GM12878 (cell line): ENCODE results near the gene COMMD1. TPM values are rescaled to one million over a fixed set of nuclear protein-coding genes. Genes with fewer than 3 reads are reported as not detected.

Experiments used
- BACH1 ChIP-seq: fragments of 450-650 bp; IDR thresholded peaks from 2 replicates; pipeline ENCODE4 v1.6.1; 2017; ENCODE audit warnings: mild to moderate bottlenecking, borderline replicate concordance
- BHLHE40 ChIP-seq, 2 experiments: fragments of 450-650 bp in 1 of 2; IDR thresholded peaks; 2 replicates each; pipeline ENCODE4 v1.6.1; 2011 to 2017; ENCODE audit warnings: low read depth in 2 of 2, borderline replicate concordance in 1 of 2, improper control_type of control experiment in 1 of 2, low read length in 1 of 2, mild to moderate bottlenecking in 1 of 2
- CBFB ChIP-seq: IDR thresholded peaks from 2 replicates; pipeline ENCODE4 v1.6.1; 2016; ENCODE audit warnings: antibody characterized with exemption, low read depth
- CHD2 ChIP-seq: IDR thresholded peaks from 2 replicates; pipeline ENCODE4 v1.6.1; 2011; ENCODE audit warnings: low read depth, low read length, improper control_type of control experiment, borderline replicate concordance
- CREB1 ChIP-seq: IDR thresholded peaks from 2 replicates; pipeline ENCODE4 v1.6.1; 2012; ENCODE audit warnings: low read depth, mild to moderate bottlenecking, inconsistent platforms
- MTA2 ChIP-seq: fragments of 450-650 bp; IDR thresholded peaks from 2 replicates; pipeline ENCODE4 v1.6.1; 2016; ENCODE audit warnings: low read depth, mild to moderate bottlenecking, moderate library complexity
- MTA3 ChIP-seq: IDR thresholded peaks from 2 replicates; pipeline ENCODE4 v1.6.1; 2012; ENCODE audit warnings: low read length, inconsistent platforms, borderline replicate concordance
- NFIC ChIP-seq: IDR thresholded peaks from 2 replicates; pipeline ENCODE4 v1.6.1; 2012; ENCODE audit warnings: low read depth, mild to moderate bottlenecking, inconsistent platforms, low read length, moderate library complexity
- RCOR1 ChIP-seq: conservative IDR thresholded peaks from 2 replicates; pipeline ENCODE4 v1.6.1; 2012; ENCODE audit warnings: low read depth, low read length, improper control_type of control experiment
- RUNX3 ChIP-seq: IDR thresholded peaks from 2 replicates; pipeline ENCODE4 v1.6.1; 2012; ENCODE audit warnings: low read length, inconsistent platforms
- ZBED1 ChIP-seq: IDR thresholded peaks from 2 replicates; pipeline ENCODE4 v1.6.1; 2016; ENCODE audit warnings: borderline replicate concordance
- ZNF384 ChIP-seq: IDR thresholded peaks from 2 replicates; pipeline ENCODE4 v1.6.1; 2012; ENCODE audit warnings: low read depth, mild to moderate bottlenecking, low read length, improper control_type of control experiment, borderline replicate concordance
- polyA plus RNA-seq, 11 experiments: library from polyadenylated mRNA; depleted of rRNA in 4 of 11; unstranded in 6 of 11; stranded (reverse) in 5 of 11; fragments of >200 nt; fragmentation: Nextera tagmentation in 4 of 11; fragmentation: Illumina TruSeq in 1 of 11; extraction: Ambion mirVana in 4 of 11; extraction: Trizol in 1 of 11; gene quantifications; 1 replicate in 1 of 11; 2 replicates in 10 of 11; pipeline versions ENCODE4 v1.2.1 to v1.2.3, GENCODE V29; 2011 to 2016; ENCODE audit warnings: inconsistent platforms in 2 of 11, missing spikeins in 2 of 11, low read depth in 1 of 11
- total RNA-seq, 4 experiments: library from RNA; depleted of rRNA in 3 of 4; stranded (reverse); fragments of >200 nt in 3 of 4; fragmentation: Illumina TruSeq in 1 of 4; extraction: Trizol in 1 of 4; gene quantifications; 2 replicates each; pipeline versions ENCODE4 v1.2.1 to v1.2.3, GENCODE V29; 2013 to 2021
- TF ChIP-seq, protein P1 (sequence below): fragments of 150-350 bp; IDR thresholded peaks from 2 replicates; pipeline ENCODE4 v1.6.1; 2016; ENCODE audit warnings: low read depth, low read length
- TF ChIP-seq, protein P2 (sequence below): fragments of 450-650 bp; formaldehyde crosslinking; IDR thresholded peaks from 2 replicates; pipeline ENCODE4 v1.5.0; 2022; ENCODE audit warnings: mild to moderate bottlenecking, missing genetic modification characterization
- TF ChIP-seq, protein P3 (sequence below): fragments of 450-650 bp; conservative IDR thresholded peaks from 2 replicates; pipeline ENCODE4 v1.6.1; 2017; ENCODE audit warnings: mild to moderate bottlenecking, moderate library complexity
- TF ChIP-seq, protein P4 (sequence below): fragments of 450-650 bp; IDR thresholded peaks from 2 replicates; pipeline ENCODE4 v1.6.1; 2017; ENCODE audit warnings: low read depth, mild to moderate bottlenecking, moderate library complexity

Gene COMMD1
- total and polyA plus RNA-seq, 10 of the 15 experiments (the other 5 are each of a cell fraction or from before 2014, with no cell fraction given): 39.7 to 210 (median 53.7) TPM

DNA sequence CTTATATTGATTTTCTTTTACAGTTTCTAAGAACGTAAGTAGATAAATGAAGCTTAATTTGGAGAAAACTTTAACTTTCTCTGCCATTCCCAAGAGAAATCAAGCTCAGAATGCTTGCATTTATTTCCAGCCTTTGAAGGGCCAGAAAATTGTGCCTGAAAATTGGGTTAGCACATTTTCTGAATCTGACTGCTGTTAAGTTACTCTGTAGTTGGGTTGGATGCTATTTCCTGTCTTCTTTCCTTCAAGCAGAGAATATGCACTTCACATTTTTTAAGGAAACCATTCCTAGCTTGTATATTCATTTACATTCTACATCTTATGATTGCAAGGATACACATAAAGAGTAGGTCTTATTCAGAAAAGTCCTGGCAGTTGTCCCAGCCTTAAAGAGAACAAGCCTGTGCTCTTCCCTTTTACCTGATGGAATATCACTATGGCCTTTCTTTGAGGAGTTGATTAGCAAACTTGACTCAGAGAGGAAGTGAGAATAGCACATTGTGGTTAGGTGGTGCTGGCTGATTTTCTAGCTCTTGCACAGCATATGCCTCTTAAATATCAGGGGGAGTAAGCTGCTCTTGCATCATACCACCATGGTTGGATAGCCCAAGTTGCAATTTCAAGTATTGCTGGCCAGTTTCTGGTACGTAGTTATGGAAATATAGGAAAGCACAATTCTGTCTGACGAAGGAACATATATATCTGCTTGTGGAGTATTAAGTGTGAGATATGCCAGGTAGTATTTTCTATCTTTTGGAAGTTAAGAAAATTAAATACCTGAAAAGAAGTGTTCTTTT lies 133.7 kb downstream of the COMMD1 start (continued):
- TF ChIP-seq, protein P1, sequence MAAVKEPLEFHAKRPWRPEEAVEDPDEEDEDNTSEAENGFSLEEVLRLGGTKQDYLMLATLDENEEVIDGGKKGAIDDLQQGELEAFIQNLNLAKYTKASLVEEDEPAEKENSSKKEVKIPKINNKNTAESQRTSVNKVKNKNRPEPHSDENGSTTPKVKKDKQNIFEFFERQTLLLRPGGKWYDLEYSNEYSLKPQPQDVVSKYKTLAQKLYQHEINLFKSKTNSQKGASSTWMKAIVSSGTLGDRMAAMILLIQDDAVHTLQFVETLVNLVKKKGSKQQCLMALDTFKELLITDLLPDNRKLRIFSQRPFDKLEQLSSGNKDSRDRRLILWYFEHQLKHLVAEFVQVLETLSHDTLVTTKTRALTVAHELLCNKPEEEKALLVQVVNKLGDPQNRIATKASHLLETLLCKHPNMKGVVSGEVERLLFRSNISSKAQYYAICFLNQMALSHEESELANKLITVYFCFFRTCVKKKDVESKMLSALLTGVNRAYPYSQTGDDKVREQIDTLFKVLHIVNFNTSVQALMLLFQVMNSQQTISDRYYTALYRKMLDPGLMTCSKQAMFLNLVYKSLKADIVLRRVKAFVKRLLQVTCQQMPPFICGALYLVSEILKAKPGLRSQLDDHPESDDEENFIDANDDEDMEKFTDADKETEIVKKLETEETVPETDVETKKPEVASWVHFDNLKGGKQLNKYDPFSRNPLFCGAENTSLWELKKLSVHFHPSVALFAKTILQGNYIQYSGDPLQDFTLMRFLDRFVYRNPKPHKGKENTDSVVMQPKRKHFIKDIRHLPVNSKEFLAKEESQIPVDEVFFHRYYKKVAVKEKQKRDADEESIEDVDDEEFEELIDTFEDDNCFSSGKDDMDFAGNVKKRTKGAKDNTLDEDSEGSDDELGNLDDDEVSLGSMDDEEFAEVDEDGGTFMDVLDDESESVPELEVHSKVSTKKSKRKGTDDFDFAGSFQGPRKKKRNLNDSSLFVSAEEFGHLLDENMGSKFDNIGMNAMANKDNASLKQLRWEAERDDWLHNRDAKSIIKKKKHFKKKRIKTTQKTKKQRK: no peak
- TF ChIP-seq BACH1 (peak; percentile 97; the same call in 1 of the 2 replicates), ZNF384 (peak; percentile 25; the same call in 1 of the 2 replicates), RUNX3 (peak; percentile 100), RCOR1 (peak; percentile 93), CBFB (peak; percentile 97), MTA3 (peak; percentile 93), CREB1 (peak; percentile 83), NFIC (peak; percentile 99), ZBED1 (peak; percentile 79), CHD2 (peak; percentile 82), BHLHE40 (IDR thresholded peaks at IDR 0.05; ENCODE audit: borderline replicate concordance in 1 of 2, low read depth in 2 of 2, low read length in 1 of 2) (peak; percentile 63 to 69), MTA2 (peak; percentile 98)
- TF ChIP-seq, protein P2, sequence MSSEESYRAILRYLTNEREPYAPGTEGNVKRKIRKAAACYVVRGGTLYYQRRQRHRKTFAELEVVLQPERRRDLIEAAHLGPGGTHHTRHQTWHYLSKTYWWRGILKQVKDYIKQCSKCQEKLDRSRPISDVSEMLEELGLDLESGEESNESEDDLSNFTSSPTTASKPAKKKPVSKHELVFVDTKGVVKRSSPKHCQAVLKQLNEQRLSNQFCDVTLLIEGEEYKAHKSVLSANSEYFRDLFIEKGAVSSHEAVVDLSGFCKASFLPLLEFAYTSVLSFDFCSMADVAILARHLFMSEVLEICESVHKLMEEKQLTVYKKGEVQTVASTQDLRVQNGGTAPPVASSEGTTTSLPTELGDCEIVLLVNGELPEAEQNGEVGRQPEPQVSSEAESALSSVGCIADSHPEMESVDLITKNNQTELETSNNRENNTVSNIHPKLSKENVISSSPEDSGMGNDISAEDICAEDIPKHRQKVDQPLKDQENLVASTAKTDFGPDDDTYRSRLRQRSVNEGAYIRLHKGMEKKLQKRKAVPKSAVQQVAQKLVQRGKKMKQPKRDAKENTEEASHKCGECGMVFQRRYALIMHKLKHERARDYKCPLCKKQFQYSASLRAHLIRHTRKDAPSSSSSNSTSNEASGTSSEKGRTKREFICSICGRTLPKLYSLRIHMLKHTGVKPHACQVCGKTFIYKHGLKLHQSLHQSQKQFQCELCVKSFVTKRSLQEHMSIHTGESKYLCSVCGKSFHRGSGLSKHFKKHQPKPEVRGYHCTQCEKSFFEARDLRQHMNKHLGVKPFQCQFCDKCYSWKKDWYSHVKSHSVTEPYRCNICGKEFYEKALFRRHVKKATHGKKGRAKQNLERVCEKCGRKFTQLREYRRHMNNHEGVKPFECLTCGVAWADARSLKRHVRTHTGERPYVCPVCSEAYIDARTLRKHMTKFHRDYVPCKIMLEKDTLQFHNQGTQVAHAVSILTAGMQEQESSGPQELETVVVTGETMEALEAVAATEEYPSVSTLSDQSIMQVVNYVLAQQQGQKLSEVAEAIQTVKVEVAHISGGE (CRISPR knock-in tag): no peak
- TF ChIP-seq, protein P3, sequence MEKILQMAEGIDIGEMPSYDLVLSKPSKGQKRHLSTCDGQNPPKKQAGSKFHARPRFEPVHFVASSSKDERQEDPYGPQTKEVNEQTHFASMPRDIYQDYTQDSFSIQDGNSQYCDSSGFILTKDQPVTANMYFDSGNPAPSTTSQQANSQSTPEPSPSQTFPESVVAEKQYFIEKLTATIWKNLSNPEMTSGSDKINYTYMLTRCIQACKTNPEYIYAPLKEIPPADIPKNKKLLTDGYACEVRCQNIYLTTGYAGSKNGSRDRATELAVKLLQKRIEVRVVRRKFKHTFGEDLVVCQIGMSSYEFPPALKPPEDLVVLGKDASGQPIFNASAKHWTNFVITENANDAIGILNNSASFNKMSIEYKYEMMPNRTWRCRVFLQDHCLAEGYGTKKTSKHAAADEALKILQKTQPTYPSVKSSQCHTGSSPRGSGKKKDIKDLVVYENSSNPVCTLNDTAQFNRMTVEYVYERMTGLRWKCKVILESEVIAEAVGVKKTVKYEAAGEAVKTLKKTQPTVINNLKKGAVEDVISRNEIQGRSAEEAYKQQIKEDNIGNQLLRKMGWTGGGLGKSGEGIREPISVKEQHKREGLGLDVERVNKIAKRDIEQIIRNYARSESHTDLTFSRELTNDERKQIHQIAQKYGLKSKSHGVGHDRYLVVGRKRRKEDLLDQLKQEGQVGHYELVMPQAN: 0 out of 2 replicates have a peak, but pooled peaks have one; percentile 26
- TF ChIP-seq, protein P4, sequence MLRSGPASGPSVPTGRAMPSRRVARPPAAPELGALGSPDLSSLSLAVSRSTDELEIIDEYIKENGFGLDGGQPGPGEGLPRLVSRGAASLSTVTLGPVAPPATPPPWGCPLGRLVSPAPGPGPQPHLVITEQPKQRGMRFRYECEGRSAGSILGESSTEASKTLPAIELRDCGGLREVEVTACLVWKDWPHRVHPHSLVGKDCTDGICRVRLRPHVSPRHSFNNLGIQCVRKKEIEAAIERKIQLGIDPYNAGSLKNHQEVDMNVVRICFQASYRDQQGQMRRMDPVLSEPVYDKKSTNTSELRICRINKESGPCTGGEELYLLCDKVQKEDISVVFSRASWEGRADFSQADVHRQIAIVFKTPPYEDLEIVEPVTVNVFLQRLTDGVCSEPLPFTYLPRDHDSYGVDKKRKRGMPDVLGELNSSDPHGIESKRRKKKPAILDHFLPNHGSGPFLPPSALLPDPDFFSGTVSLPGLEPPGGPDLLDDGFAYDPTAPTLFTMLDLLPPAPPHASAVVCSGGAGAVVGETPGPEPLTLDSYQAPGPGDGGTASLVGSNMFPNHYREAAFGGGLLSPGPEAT: peak; percentile 98
